Endothelial cell of umbilical vein (primary cell): ENCODE data around the gene RETREG3. TPM values are rescaled to one million over a fixed set of nuclear protein-coding genes. Genes with fewer than 3 reads are reported as not detected.

Experiments
- BruUV-seq: library from RNA; stranded (reverse); fragments of 400-500 nt; replicated peaks from 2 replicates; lab custom pipeline; 2021; lab: Mats Ljungman, UMichigan
- CTCF ChIA-PET: fragments of 300-600, 350-600 bp; sonication (Branson Sonifier 250); formaldehyde crosslinking; loops from one replicate; lab custom pipeline; 2021; ENCODE audit warnings: antibody characterized with exemption, inconsistent platforms; lab: Charles Lee
- POLR2A ChIA-PET: fragments of 300-600, 350-600 bp; sonication (Branson Sonifier 250); formaldehyde crosslinking; loops from one replicate; lab custom pipeline; 2021; ENCODE audit warnings: antibody characterized with exemption, inconsistent platforms; lab: Charles Lee
- DNase-seq: peaks from one replicate; pipeline ENCODE4 v3.0.0-alpha.2; 2011; ENCODE audit warnings: low read depth, low spot score
- FAIRE-seq: peaks from 2 replicates; lab custom pipeline; 2011; peaks lifted over from hg19 to GRCh38; lab: Jason Lieb, UNC
- H2AFZ ChIP-seq: 2 replicates; pipeline ENCODE4 v1.6.0; 2012; ENCODE audit warnings: low read depth, low read length, control low read depth, inconsistent platforms
- H3K27ac ChIP-seq: 2 replicates; pipeline ENCODE4 v1.5.1; 2011; ENCODE audit warnings: low read depth, mild to moderate bottlenecking, control low read depth, low read length, moderate library complexity; ENCODE audit not compliant: insufficient read depth
- H3K27me3 ChIP-seq, 2 experiments: 2 replicates each; pipeline versions ENCODE4 v1.6.0 to v1.6.1; 2011; ENCODE audit warnings: low read length in 2 of 2, mixed read lengths in 1 of 2; ENCODE audit not compliant: control insufficient read depth in 2 of 2, insufficient read depth in 2 of 2
- H3K36me3 ChIP-seq, 2 experiments: 2 replicates in 1 of 2; 3 replicates in 1 of 2; pipeline ENCODE4 v1.5.1; 2011; ENCODE audit warnings: low read length in 2 of 2, mild to moderate bottlenecking in 1 of 2, moderate library complexity in 1 of 2; ENCODE audit not compliant: control insufficient read depth in 2 of 2, insufficient read depth in 2 of 2; ENCODE audit errors: extremely low read depth in 1 of 2
- H3K4me1 ChIP-seq: 3 replicates; pipeline ENCODE4 v1.5.1; 2011; ENCODE audit warnings: mild to moderate bottlenecking, low read length; ENCODE audit not compliant: control insufficient read depth, insufficient read depth; ENCODE audit errors: extremely low read depth
- H3K4me2 ChIP-seq: 2 replicates; pipeline ENCODE4 v1.6.1; 2011; ENCODE audit warnings: low read length, control low read depth, mixed read lengths; ENCODE audit not compliant: insufficient read depth
- H3K4me3 ChIP-seq, 3 experiments: fragments of 200-600 bp in 1 of 3; sonication (generic), shearing (Covaris generic) in 1 of 3; replicated peaks in 1 of 3; 2 replicates each; pipeline ENCODE4 v1.5.1; 2011 to 2016; ENCODE audit warnings: control low read depth in 3 of 3, low read length in 3 of 3, mild to moderate bottlenecking in 2 of 3, inconsistent platforms in 1 of 3, low read depth in 1 of 3, moderate library complexity in 1 of 3; ENCODE audit not compliant: insufficient read depth in 1 of 3
- H3K79me2 ChIP-seq: 2 replicates; pipeline ENCODE4 v1.6.0; 2012; ENCODE audit warnings: low read length, inconsistent platforms; ENCODE audit not compliant: control insufficient read depth, insufficient read depth
- H3K9ac ChIP-seq: replicated peaks from 2 replicates; pipeline ENCODE3; 2011; ENCODE audit warnings: low read length, control low read depth; ENCODE audit not compliant: insufficient read depth; ENCODE audit errors: extremely low read depth
- H3K9me1 ChIP-seq: replicated peaks from 3 replicates; pipeline ENCODE4 v1.6.0; 2011; ENCODE audit warnings: mild to moderate bottlenecking, low read length; ENCODE audit not compliant: control insufficient read depth, insufficient read depth; ENCODE audit errors: extremely low read depth
- H3K9me3 ChIP-seq: replicated peaks from 2 replicates; pipeline ENCODE4 v1.5.1; 2012; ENCODE audit warnings: low read length, inconsistent platforms; ENCODE audit not compliant: control insufficient read depth, insufficient read depth
- H4K20me1 ChIP-seq: replicated peaks from 2 replicates; pipeline ENCODE3; 2011; ENCODE audit warnings: mild to moderate bottlenecking, low read length; ENCODE audit not compliant: control insufficient read depth, insufficient read depth; ENCODE audit errors: extremely low read depth
- EZH2 ChIP-seq: IDR thresholded peaks from 2 replicates; pipeline ENCODE4 v1.6.1; 2012; ENCODE audit warnings: borderline replicate concordance, low read depth, mild to moderate bottlenecking, moderate library complexity, low read length, inconsistent platforms; ENCODE audit not compliant: severe bottlenecking
- FOS ChIP-seq: IDR thresholded peaks from 2 replicates; pipeline ENCODE4 v1.6.1; 2011; ENCODE audit warnings: mild to moderate bottlenecking, low read length, moderate library complexity, borderline replicate concordance; ENCODE audit not compliant: insufficient read depth
- GATA2 ChIP-seq: IDR thresholded peaks from 2 replicates; pipeline ENCODE4 v1.7.0; 2011; ENCODE audit warnings: low read depth, mild to moderate bottlenecking, moderate library complexity, mixed read lengths, low read length; ENCODE audit not compliant: insufficient read length, insufficient read depth
- POLR2A ChIP-seq: IDR thresholded peaks from 2 replicates; pipeline ENCODE4 v1.6.1; 2012; ENCODE audit warnings: low read depth, mild to moderate bottlenecking, control low read depth, low read length
- POLR2AphosphoS5 ChIP-seq: IDR thresholded peaks from 2 replicates; pipeline ENCODE4 v1.6.1; 2012; ENCODE audit warnings: low read depth, mild to moderate bottlenecking, control low read depth, low read length, moderate library complexity; ENCODE audit not compliant: insufficient read depth
- dilution Hi-C: fragments of 300-500 bp; cut with MboI; formaldehyde crosslinking; loops from one replicate; pipeline ENCODE4 v1.15.0; 2019; ENCODE audit warnings: low sequenced_read_pairs; ENCODE audit not compliant: extremely low pct_ligation_motif_present
- intact Hi-C: fragments of 100-400 bp; cut with micrococcal nuclease; formaldehyde crosslinking; loops from one replicate; pipeline ENCODE4 v1.10.0; 2022
- polyA plus RNA-seq, 4 experiments: library from polyadenylated mRNA; depleted of rRNA in 3 of 4; stranded (reverse) in 3 of 4; unstranded in 1 of 4; fragments of >200 nt; gene quantifications; 2 replicates each; pipeline versions ENCODE4 v1.2.1 to v1.2.3, GENCODE V29; 2011 to 2012; ENCODE audit warnings: missing spikeins in 1 of 4
- total RNA-seq: library from RNA; stranded (reverse); gene quantifications from 2 replicates; pipeline ENCODE4 v1.2.3, GENCODE V29; 2021
- TF ChIP-seq, protein P1 (sequence below), 2 donors: IDR thresholded peaks; 1 replicate in 1 of 2; 2 replicates in 1 of 2; pipeline ENCODE4 v1.5.1; 2011; ENCODE audit warnings: low read length in 2 of 2, mild to moderate bottlenecking in 2 of 2, moderate library complexity in 2 of 2, control low read depth in 1 of 2, inconsistent platforms in 1 of 2, low read depth in 1 of 2; ENCODE audit not compliant: insufficient read depth in 1 of 2; ENCODE audit errors: extremely low read depth in 1 of 2
- TF ChIP-seq, protein P2 (sequence below): IDR thresholded peaks from 2 replicates; pipeline ENCODE4 v1.6.1; 2011; ENCODE audit not compliant: insufficient read depth, insufficient read length

The RETREG3 gene
- total and polyA plus RNA-seq, 2 donors (not counting 3 experiments of a cell fraction or from before 2014, with no cell fraction given): 36.2 to 53.4 TPM

DNA sequence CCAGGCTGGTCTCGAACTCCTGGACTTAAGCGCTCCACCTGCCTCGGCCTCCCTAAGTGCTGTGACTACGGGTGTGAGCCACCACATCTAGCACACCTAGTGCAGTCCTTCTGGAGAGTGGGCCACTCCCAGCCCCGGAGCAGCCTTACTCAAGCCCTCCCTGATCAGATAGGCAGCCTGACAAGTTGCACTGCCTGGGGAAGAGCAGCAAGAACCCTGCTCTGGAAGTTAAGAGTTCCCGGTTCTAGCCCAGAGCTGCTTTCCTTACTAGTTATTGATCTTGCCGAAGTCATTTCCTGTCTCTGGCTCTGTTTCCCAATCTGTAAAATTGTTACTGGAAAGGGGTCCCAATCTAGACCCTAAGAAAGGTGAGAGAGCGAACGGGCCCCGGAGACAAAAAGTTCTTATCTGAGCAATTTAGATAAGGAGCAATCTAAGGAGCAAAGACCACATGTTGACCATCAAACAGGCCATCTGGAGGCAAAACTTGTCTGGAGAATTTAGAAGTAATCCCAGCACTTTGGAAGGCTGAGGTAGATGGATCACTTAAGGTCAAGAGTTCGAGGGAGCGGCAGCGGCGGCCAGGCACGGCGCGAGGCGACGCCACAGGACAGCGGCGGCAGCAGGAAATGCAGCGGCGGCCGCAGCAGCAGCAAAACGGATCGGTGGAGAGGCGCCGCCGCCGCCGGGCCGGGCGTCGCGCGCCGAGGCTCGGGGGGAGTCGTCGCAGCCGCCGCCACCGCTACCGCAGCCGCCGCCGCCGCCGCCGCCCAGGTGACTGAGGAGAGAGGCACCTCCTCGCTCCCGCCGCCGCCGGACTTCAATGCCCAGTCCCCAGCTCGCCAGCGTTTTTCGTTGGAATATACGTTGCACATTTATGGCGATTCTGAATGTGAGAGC, 77.5 kb downstream of the RETREG3 start:
- ChIA-PET POLR2A (interaction anchor here (0.7 kb wide), 1 partner anchor 17 kb away, joined by 3 read pairs; no protein-coding TSS in a partner anchor), CTCF (interaction anchor here (1.0 to 2.0 kb wide), 5 partner anchors 12 to 218 kb away, joined by 3 to 13 read pairs (median 4); no protein-coding TSS in a partner anchor)
- Histone ChIP-seq H3K4me1 (peaks cover 14% of the 10 kb centered on the region), H3K9me3 (no peaks in the 10 kb centered on the region), H3K9me1 (no peaks in the 10 kb centered on the region), H3K9ac (peak overlapping the region; percentile 50), H2AFZ (peak overlapping the region; percentile 82), H3K36me3 (no peaks in the 10 kb centered on the region), H3K27me3 (no peaks in the 10 kb centered on the region), H3K4me3 (peak overlapping the region in 2 of 3 experiments; percentile 46 to 58), H3K27ac (peak overlapping the region; percentile 36), H3K4me2 (peak overlapping the region; percentile 60), H3K79me2 (peaks cover 1% of the 10 kb centered on the region), H4K20me1 (no peaks in the 10 kb centered on the region)
- intact Hi-C loops: no loop called here
- dilution Hi-C loops: no loop called here
- DNase-seq (peak; percentile 49), FAIRE-seq (peak; percentile 73)
- BruUV-seq: no TSS peak
- peak; percentile 36 for TF ChIP-seq POLR2AphosphoS5
- no peak for TF ChIP-seq FOS
- TF ChIP-seq EZH2: no peak
- no peak for TF ChIP-seq GATA2
- TF ChIP-seq, protein P1, sequence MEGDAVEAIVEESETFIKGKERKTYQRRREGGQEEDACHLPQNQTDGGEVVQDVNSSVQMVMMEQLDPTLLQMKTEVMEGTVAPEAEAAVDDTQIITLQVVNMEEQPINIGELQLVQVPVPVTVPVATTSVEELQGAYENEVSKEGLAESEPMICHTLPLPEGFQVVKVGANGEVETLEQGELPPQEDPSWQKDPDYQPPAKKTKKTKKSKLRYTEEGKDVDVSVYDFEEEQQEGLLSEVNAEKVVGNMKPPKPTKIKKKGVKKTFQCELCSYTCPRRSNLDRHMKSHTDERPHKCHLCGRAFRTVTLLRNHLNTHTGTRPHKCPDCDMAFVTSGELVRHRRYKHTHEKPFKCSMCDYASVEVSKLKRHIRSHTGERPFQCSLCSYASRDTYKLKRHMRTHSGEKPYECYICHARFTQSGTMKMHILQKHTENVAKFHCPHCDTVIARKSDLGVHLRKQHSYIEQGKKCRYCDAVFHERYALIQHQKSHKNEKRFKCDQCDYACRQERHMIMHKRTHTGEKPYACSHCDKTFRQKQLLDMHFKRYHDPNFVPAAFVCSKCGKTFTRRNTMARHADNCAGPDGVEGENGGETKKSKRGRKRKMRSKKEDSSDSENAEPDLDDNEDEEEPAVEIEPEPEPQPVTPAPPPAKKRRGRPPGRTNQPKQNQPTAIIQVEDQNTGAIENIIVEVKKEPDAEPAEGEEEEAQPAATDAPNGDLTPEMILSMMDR (IDR thresholded peaks at IDR 0.05; ENCODE audit: extremely low read depth in 1 of 2, insufficient read depth in 1 of 2, low read depth in 1 of 2, low read length in 2 of 2): peak; percentile 20 to 47
- TF ChIP-seq, protein P2, sequence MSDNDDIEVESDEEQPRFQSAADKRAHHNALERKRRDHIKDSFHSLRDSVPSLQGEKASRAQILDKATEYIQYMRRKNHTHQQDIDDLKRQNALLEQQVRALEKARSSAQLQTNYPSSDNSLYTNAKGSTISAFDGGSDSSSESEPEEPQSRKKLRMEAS: no peak
- TF ChIP-seq POLR2A: no peak
